Aorta (tissue), 5 donors: ENCODE data around the gene SASH1. TPM values are rescaled to one million over a fixed set of nuclear protein-coding genes. Genes with fewer than 3 reads are reported as not detected.

Source experiments
- ATAC-seq: fragments of 200-7000 bp; cut with Tn5 transposase; one replicate; pipeline ENCODE4 v1.9.1; 2022; ENCODE audit warnings: moderate library complexity; ENCODE audit not compliant: low FRiP score
- DNase-seq, 2 donors: peaks; one replicate each; pipeline ENCODE4 v3.0.0-alpha.2; 2020
- H3K27ac ChIP-seq, 2 donors: one replicate each; pipeline ENCODE4 v1.5.1; 2013; ENCODE audit warnings: low read length in 2 of 2, mild to moderate bottlenecking in 2 of 2, moderate library complexity in 2 of 2, control low read depth in 1 of 2, inconsistent platforms in 1 of 2, low read depth in 1 of 2
- H3K27me3 ChIP-seq, 2 donors: one replicate each; pipeline ENCODE4 v1.6.1; 2013; ENCODE audit warnings: control low read depth in 1 of 2, low read length in 1 of 2, mild to moderate bottlenecking in 1 of 2, moderate library complexity in 1 of 2; ENCODE audit not compliant: insufficient read depth in 2 of 2, control insufficient read depth in 1 of 2
- H3K36me3 ChIP-seq, 2 donors: one replicate each; pipeline ENCODE4 v1.6.1; 2013; ENCODE audit warnings: control low read depth in 1 of 2, low read length in 1 of 2, mild to moderate bottlenecking in 1 of 2; ENCODE audit not compliant: insufficient read depth in 2 of 2, control insufficient read depth in 1 of 2
- H3K4me1 ChIP-seq, 2 donors: one replicate each; pipeline ENCODE4 v1.6.1; 2013; ENCODE audit warnings: low read length in 2 of 2, control low read depth in 1 of 2, mild to moderate bottlenecking in 1 of 2, moderate library complexity in 1 of 2; ENCODE audit not compliant: insufficient read depth in 2 of 2, control insufficient read depth in 1 of 2
- H3K4me3 ChIP-seq, 2 donors: one replicate each; pipeline ENCODE4 v1.5.1; 2013; ENCODE audit warnings: low read length in 2 of 2, control low read depth in 1 of 2, mild to moderate bottlenecking in 1 of 2
- H3K9me3 ChIP-seq: one replicate; pipeline ENCODE4 v1.6.1; 2013; ENCODE audit warnings: mild to moderate bottlenecking, low read length; ENCODE audit not compliant: control insufficient read depth
- WGBS, 2 donors: extraction: QIAGEN DNeasy Blood & Tissue Kit; methylation state at CpG; one replicate each; pipeline ENCODE4 v1.1.7; 2013; 5-methylcytosine and 5-hydroxymethylcytosine counted together
- intact Hi-C, 2 donors: fragments of 100-400 bp; cut with DNase I; formaldehyde crosslinking; loops; one replicate each; pipeline versions ENCODE4 v1.14.2 to v1.15.0; 2022
- polyA plus RNA-seq, 2 donors: library from polyadenylated mRNA; stranded (reverse); fragments of 200-250 nt; gene quantifications; one replicate each; pipeline ENCODE4 v1.2.3, GENCODE V29; 2013
- total RNA-seq, 2 donors: library from RNA; stranded (reverse); fragmentation: NEBNext Ultra II Directional; extraction: Animal tissue kit (Norgen Biotek cat#: 25700); gene quantifications; one replicate each; pipeline ENCODE4 v1.2.1, GENCODE V29; 2021
- donor health status: healthy with polysubstance abuse.
- donor health status: Bipolar disorder and iron deficiency.
- donor health status: DM: no; HTN: no; CAD: no.
- donor health status: DM: no; HTN: no; CAD: no.
- donor health status: DM: yes; HTN: yes; CAD: no.

The SASH1 gene
- total and polyA plus RNA-seq, 4 donors = 10.3 to 120 (median 67.8) TPM

GRCh38 chr6:148432462-148433195 is 90.0 kb downstream of the SASH1 start:
- H3K4me3 ChIP-seq = no peak overlapping the region
- peaks cover 6% of the 10 kb centered on the region in 2 donors for H3K4me1 ChIP-seq
- ATAC-seq (no peak), DNase-seq (no peak)
- 15 to 16% methylated on average over 5 of the region's 5 CpGs for WGBS, 2 donors
- peak overlapping the region in 1 of 2 donors; percentile 40 for H3K27ac ChIP-seq
- no peaks in the 10 kb centered on the region for H3K9me3 ChIP-seq
- H3K27me3 ChIP-seq = no peaks in the 10 kb centered on the region
- intact Hi-C loops = no loop called here
- H3K36me3 ChIP-seq = no peaks in the 10 kb centered on the region

- Histone ChIP-seq H3K4me1 (peaks cover 6% of the 10 kb centered on the region in 2 donors), H3K27me3 (no peaks in the 10 kb centered on the region), H3K9me3 (no peaks in the 10 kb centered on the region), H3K27ac (no peak overlapping the region), H3K4me3 (no peak overlapping the region), H3K36me3 (no peaks in the 10 kb centered on the region)
- 24 to 33% methylated on average over 2 of the region's 2 CpGs for WGBS, 2 donors
- DNase-seq (no peak), ATAC-seq (no peak)
- intact Hi-C loops = no loop called here
These were observed 92.7 kb downstream of the SASH1 start for GRCh38 chr6:148435386-148435785.

GRCh38 chr6:148436466-148436865 is 93.8 kb downstream of the SASH1 start:
- Histone ChIP-seq H3K9me3 (no peaks in the 10 kb centered on the region), H3K27me3 (no peaks in the 10 kb centered on the region), H3K36me3 (no peaks in the 10 kb centered on the region), H3K4me3 (no peak overlapping the region), H3K4me1 (peaks cover 6 to 10% of the 10 kb centered on the region in 2 donors), H3K27ac (no peak overlapping the region)
- intact Hi-C loops = no loop called here
- ATAC-seq (no peak), DNase-seq (no peak)
- WGBS, 2 donors = 74 to 78% methylated on average over 1 of the region's 1 CpG

GRCh38 chr6:148438632-148439031 is 96.0 kb downstream of the SASH1 start:
- H3K4me1 ChIP-seq = peaks cover 0 to 7% of the 10 kb centered on the region in 2 donors
- no peaks in the 10 kb centered on the region for H3K9me3 ChIP-seq
- DNase-seq (no peak), ATAC-seq (no peak)
- 80 to 83% methylated on average over 7 of the region's 7 CpGs for WGBS, 2 donors
- H3K4me3 ChIP-seq = no peak overlapping the region
- H3K27ac ChIP-seq = no peak overlapping the region
- no peaks in the 10 kb centered on the region for H3K27me3 ChIP-seq
- intact Hi-C loops = no loop called here
- no peaks in the 10 kb centered on the region for H3K36me3 ChIP-seq

DNA sequence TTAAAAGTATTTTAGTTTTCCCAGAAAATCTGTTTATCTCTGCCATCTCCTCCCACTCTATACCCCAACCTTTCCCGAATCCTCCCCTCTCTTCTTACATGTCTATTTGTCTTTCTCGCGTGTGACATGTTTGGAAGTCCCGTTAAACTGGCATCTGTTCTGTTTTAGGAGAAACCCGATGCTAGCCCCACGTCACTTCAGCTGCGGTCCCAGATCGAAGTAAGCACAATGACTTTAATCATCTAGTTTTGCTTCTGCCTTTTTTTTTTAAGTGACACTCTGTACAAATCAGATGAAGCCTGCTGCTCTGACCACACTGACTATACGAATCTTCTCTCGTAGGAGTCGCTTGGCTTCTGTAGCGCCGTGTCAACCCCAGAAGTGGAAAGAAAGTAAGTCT is 97.4 kb downstream of the SASH1 start:
- Histone ChIP-seq H3K4me3 (no peak overlapping the region), H3K36me3 (no peaks in the 10 kb centered on the region), H3K27me3 (no peaks in the 10 kb centered on the region), H3K9me3 (no peaks in the 10 kb centered on the region), H3K4me1 (peaks cover 0 to 11% of the 10 kb centered on the region in 2 donors), H3K27ac (peak overlapping the region in 1 of 2 donors; percentile 58)
- DNase-seq (no peak), ATAC-seq (no peak)
- 44 to 48% methylated on average over 13 of the region's 13 CpGs for WGBS, 2 donors
- intact Hi-C loops = loop anchor here in 1 of 2 donors (5.0 kb wide), 1 partner anchor 33 kb away; no protein-coding TSS in a partner anchor

DNA sequence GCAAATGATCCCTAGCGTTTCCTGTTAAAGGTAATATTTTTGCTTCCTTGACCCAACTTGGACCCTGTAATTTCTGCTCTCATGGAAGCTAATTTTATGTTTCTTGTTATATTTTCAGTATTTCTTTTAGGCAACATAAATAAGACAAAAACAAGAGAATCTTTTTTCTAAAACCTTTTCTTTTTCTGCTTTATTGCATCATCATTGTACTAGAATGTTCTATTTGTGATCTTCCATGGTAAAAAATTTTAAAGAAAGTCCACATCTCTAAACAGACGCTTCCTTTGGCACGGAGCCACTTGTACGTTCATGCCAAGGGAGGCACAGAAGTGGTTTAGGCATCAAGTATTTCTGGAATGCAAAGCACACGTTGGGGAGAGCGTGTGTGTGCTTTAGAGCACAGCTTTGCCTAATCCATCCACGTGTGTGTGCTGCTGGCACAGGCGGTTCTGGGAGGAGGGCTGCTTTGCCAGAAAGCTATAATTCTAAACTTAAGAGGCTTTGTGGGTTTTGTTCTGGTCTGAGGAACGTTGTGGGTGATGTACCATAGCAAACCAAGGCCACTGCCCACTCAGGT is 98.3 kb downstream of the SASH1 start:
- 7 to 8% methylated on average over 9 of the region's 9 CpGs for WGBS, 2 donors
- no peaks in the 10 kb centered on the region for H3K27me3 ChIP-seq
- no peak overlapping the region for H3K4me3 ChIP-seq
- peak; percentile 84 to 90 for DNase-seq
- peak; percentile 85 for ATAC-seq
- intact Hi-C loops = loop anchor here in 1 of 2 donors (5.0 kb wide), 1 partner anchor 34 kb away; no protein-coding TSS in a partner anchor
- peaks cover 0 to 12% of the 10 kb centered on the region in 2 donors for H3K4me1 ChIP-seq
- H3K36me3 ChIP-seq = no peaks in the 10 kb centered on the region
- no peaks in the 10 kb centered on the region for H3K9me3 ChIP-seq
- H3K27ac ChIP-seq = peak overlapping the region in 1 of 2 donors; percentile 46

DNA sequence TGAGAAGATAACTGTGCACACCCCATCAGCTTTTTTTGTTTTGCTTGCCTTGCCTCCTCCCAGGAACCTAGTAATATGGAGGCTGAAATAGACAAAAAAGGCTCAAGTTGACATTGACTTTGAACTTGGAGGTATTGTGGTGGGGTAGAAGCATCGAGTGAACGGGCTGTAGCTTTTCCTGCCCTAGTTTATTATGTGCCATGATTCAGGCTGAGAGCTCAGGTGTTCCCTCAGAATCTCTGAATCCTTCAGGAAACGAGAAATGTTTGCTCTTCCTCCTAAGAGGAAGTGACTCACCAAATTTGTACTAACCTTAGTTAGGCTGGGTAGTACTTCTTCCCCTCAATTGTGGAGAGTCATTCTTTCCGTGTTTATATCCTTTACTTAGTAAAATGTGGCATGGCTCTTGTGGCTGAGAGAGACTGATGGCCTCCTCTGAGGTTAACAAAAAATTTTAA is 98.8 kb downstream of the SASH1 start:
- Histone ChIP-seq H3K27ac (peak overlapping the region in 1 of 2 donors; percentile 46), H3K4me1 (peaks cover 0 to 12% of the 10 kb centered on the region in 2 donors), H3K36me3 (no peaks in the 10 kb centered on the region), H3K27me3 (no peaks in the 10 kb centered on the region), H3K9me3 (no peaks in the 10 kb centered on the region), H3K4me3 (no peak overlapping the region)
- intact Hi-C loops = loop anchor here in 1 of 2 donors (5.0 kb wide), 1 partner anchor 34 kb away; no protein-coding TSS in a partner anchor
- ATAC-seq = peak; percentile 61
- DNase-seq = no peak
- 26 to 29% methylated on average over 4 of the region's 4 CpGs for WGBS, 2 donors

DNA sequence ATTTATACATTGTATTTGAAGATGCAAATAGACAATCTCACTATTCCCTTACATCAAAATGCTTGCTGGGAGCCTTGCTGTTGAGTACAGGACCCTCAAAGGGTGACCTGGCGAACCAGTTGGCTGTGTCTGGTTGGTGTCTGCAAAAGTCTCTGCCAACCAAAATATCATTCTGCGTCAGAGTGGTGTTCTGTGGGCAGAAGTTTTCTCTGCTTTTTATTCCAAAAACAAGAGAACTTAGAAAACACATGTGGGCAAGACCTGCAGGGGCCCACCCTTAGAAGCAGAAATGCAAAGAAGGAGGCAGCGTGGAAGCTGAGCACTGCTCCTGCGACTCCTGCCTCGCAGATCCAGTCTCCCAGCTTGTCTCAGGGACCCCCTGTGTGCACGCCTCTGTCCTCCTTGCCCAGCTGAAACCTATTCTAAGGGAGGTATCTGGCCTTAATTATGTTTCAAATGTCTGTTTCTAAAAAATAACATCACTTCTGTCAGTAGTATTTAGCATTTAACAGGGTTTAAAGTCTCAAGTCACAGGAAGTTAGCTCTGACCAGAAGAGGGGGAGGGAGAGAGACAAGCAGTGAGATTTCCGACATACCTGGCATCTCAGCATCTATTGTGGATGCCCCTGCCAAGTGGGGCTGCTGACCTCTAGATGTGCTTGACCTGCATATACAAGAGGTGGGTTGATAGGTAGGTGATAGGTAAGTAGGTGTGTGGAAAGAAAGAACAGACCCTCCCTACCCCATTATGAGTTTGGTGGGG is 101.3 kb downstream of the SASH1 start:
- Histone ChIP-seq H3K27me3 (no peaks in the 10 kb centered on the region), H3K4me1 (peaks cover 0 to 12% of the 10 kb centered on the region in 2 donors), H3K9me3 (no peaks in the 10 kb centered on the region), H3K27ac (no peak overlapping the region), H3K36me3 (no peaks in the 10 kb centered on the region), H3K4me3 (no peak overlapping the region)
- ATAC-seq (no peak), DNase-seq (no peak)
- intact Hi-C loops = loop anchor here in 1 of 2 donors (5.0 kb wide), 1 partner anchor 37 kb away; no protein-coding TSS in a partner anchor
- 8 to 14% methylated on average over 7 of the region's 7 CpGs for WGBS, 2 donors
